ENCODE measurements around the gene SERAC1.

GRCh38 chr6:158067436-158068015 lies 100.5 kb downstream of the SERAC1 start:
- TF ChIP-seq CTCF (IDR thresholded peaks at IDR 0.05; ENCODE audit: extremely low read depth in 1 of 2, insufficient read depth in 1 of 2, low read depth in 1 of 2, low read length in 2 of 2): no peak
- TF ChIP-seq EZH2 (IDR thresholded peaks at IDR 0.05; ENCODE audit: borderline replicate concordance, low read depth, low read length, severe bottlenecking): no peak
- TF ChIP-seq FOS (IDR thresholded peaks at IDR 0.05; ENCODE audit: borderline replicate concordance, insufficient read depth, low read length): no peak
- no peak for TF ChIP-seq POLR2A (IDR thresholded peaks at IDR 0.05; ENCODE audit: low read depth, low read length)
- no peak for TF ChIP-seq MYC (IDR thresholded peaks at IDR 0.05; ENCODE audit: low read depth, low read length)
- no peak for TF ChIP-seq POLR2AphosphoS5 (IDR thresholded peaks at IDR 0.05; ENCODE audit: insufficient read depth, low read depth, low read length)
- TF ChIP-seq, protein P1, sequence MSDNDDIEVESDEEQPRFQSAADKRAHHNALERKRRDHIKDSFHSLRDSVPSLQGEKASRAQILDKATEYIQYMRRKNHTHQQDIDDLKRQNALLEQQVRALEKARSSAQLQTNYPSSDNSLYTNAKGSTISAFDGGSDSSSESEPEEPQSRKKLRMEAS (IDR thresholded peaks at IDR 0.05; ENCODE audit: insufficient read depth, insufficient read length): no peak
- TF ChIP-seq GATA2 (IDR thresholded peaks at IDR 0.05; ENCODE audit: insufficient read depth, insufficient read length, low read depth, low read length): no peak

All from endothelial cell of umbilical vein (primary cell).